Esophagus muscularis mucosa (tissue), 4 donors: Measurements from ENCODE around the gene NUP210. TPM values are rescaled to one million over a fixed set of nuclear protein-coding genes. Genes with fewer than 3 reads are reported as not detected.

ENCODE experiments used
- DNase-seq: peaks from one replicate; pipeline ENCODE4 v3.0.0-alpha.2; 2017; ENCODE audit errors: extremely low spot score
- H3K27ac ChIP-seq, 4 donors: fragments of 200-600 bp; sonication (generic); replicated peaks in 1 of 4; 1 replicate in 3 of 4; 2 replicates in 1 of 4; pipeline ENCODE4 v1.5.1; 2016 to 2019; ENCODE audit warnings: mild to moderate bottlenecking in 1 of 4
- H3K27me3 ChIP-seq, 4 donors: fragments of 200-600 bp; sonication (generic); one replicate each; pipeline versions ENCODE4 v1.5.1 to v1.6.0; 2016 to 2019
- H3K36me3 ChIP-seq, 4 donors: fragments of 200-600 bp; sonication (generic); one replicate each; pipeline ENCODE4 v1.5.1; 2016 to 2019
- H3K4me1 ChIP-seq, 4 donors: fragments of 200-600 bp; sonication (generic); one replicate each; pipeline ENCODE4 v1.5.1; 2016 to 2019
- H3K4me3 ChIP-seq, 4 donors: fragments of 200-600 bp; sonication (generic); 1 replicate in 2 of 4; 2 replicates in 2 of 4; pipeline ENCODE4 v1.5.1; 2016 to 2019; ENCODE audit warnings: mild to moderate bottlenecking in 4 of 4, moderate library complexity in 1 of 4
- H3K9me3 ChIP-seq, 4 donors: fragments of 200-600 bp; sonication (generic); 1 replicate in 3 of 4; 2 replicates in 1 of 4; pipeline ENCODE4 v1.5.1; 2016 to 2019
- EP300 ChIP-seq: sonication (generic); formaldehyde crosslinking; IDR thresholded peaks from one replicate; pipeline ENCODE4 v1.6.1; 2017; ENCODE audit warnings: antibody characterized with exemption
- POLR2A ChIP-seq: fragments of 450-650 bp; IDR thresholded peaks from one replicate; pipeline ENCODE4 v1.6.1; 2017; ENCODE audit warnings: antibody characterized with exemption, moderate library complexity, mild to moderate bottlenecking, low read depth
- POLR2AphosphoS5 ChIP-seq, 2 donors: sonication (generic); formaldehyde crosslinking; IDR thresholded peaks; one replicate each; pipeline ENCODE4 v1.6.1; 2017; ENCODE audit warnings: antibody characterized with exemption in 2 of 2
- WGBS: methylation state at CpG from one replicate; pipeline ENCODE4 v1.1.5; 2018; 5-methylcytosine and 5-hydroxymethylcytosine counted together
- intact Hi-C: fragments of 100-400 bp; cut with DNase I; formaldehyde crosslinking; loops from one replicate; pipeline ENCODE4 v1.15.1; 2023
- total RNA-seq, 4 donors: library from RNA; depleted of rRNA; stranded (reverse); fragments of >200 nt; gene quantifications; one replicate each; pipeline versions ENCODE4 v1.1.0 to v1.2.1, GENCODE V29; 2016
- TF ChIP-seq, protein P1 (sequence below), 3 experiments: fragments of 200-600 bp in 2 of 3; fragments of 450-650 bp in 1 of 3; sonication (generic) in 2 of 3; IDR thresholded peaks; one replicate each; pipeline ENCODE4 v1.5.1; 2017 to 2019; ENCODE audit warnings: antibody characterized with exemption in 3 of 3, mild to moderate bottlenecking in 2 of 3, moderate library complexity in 1 of 3

NUP210 gene
- total RNA-seq, 4 donors from 2014 or later: 2.5 to 5.2 (median 4.2) TPM

GRCh38 chr3:13299531-13300155 lies 120.5 kb downstream of the NUP210 start:
- peaks cover 0 to 11% (median 4%) of the 10 kb centered on the region in 4 donors for H3K4me1 ChIP-seq
- TF ChIP-seq EP300 (no peak), POLR2A (no peak), POLR2AphosphoS5 (IDR thresholded peaks at IDR 0.05) (no peak)
- TF ChIP-seq, protein P1, sequence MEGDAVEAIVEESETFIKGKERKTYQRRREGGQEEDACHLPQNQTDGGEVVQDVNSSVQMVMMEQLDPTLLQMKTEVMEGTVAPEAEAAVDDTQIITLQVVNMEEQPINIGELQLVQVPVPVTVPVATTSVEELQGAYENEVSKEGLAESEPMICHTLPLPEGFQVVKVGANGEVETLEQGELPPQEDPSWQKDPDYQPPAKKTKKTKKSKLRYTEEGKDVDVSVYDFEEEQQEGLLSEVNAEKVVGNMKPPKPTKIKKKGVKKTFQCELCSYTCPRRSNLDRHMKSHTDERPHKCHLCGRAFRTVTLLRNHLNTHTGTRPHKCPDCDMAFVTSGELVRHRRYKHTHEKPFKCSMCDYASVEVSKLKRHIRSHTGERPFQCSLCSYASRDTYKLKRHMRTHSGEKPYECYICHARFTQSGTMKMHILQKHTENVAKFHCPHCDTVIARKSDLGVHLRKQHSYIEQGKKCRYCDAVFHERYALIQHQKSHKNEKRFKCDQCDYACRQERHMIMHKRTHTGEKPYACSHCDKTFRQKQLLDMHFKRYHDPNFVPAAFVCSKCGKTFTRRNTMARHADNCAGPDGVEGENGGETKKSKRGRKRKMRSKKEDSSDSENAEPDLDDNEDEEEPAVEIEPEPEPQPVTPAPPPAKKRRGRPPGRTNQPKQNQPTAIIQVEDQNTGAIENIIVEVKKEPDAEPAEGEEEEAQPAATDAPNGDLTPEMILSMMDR (IDR thresholded peaks at IDR 0.05): no peak
- H3K27me3 ChIP-seq: peaks cover 0 to 24% (median 0%) of the 10 kb centered on the region in 4 donors
- H3K9me3 ChIP-seq: no peaks in the 10 kb centered on the region
- H3K36me3 ChIP-seq: no peaks in the 10 kb centered on the region
- H3K27ac ChIP-seq: no peak overlapping the region
- WGBS: 84% methylated on average over 3 of the region's 7 CpGs
- no peak for DNase-seq
- no peak overlapping the region for H3K4me3 ChIP-seq
- intact Hi-C loops: no loop called here

DNA sequence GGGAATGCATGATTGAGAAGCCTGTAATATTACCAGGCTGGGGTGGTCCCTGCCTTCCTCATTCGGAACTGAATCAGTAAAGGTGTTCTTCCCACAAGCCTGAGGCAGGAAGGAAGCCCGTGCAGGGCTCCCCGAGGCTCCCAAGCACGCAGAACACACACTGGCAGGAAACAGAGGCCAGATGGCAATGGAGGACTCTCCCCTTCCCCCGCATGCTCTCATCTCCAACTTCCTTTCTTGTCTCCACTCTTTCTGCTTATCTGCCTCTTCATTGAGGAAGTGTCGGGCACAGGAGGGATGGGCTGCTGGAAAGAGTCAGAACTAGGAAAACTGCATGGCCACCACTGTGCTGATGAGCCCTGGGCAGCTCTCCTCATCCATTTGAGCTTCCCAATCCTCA lies 123.5 kb downstream of the NUP210 start:
- Histone ChIP-seq H3K27ac (no peak overlapping the region), H3K27me3 (peaks cover 0 to 42% (median 0%) of the 10 kb centered on the region in 4 donors), H3K4me1 (peaks cover 0 to 8% (median 3%) of the 10 kb centered on the region in 4 donors), H3K4me3 (no peak overlapping the region), H3K9me3 (no peaks in the 10 kb centered on the region), H3K36me3 (no peaks in the 10 kb centered on the region)
- DNase-seq: no peak
- TF ChIP-seq EP300: no peak
- no peak for TF ChIP-seq POLR2A
- no peak for TF ChIP-seq POLR2AphosphoS5 (IDR thresholded peaks at IDR 0.05)
- TF ChIP-seq, protein P1 (IDR thresholded peaks at IDR 0.05): no peak
- intact Hi-C loops: no loop called here
- WGBS: 14% methylated on average over 6 of the region's 6 CpGs

- no peak for DNase-seq
- H3K36me3 ChIP-seq: no peaks in the 10 kb centered on the region
- WGBS: 84% methylated on average over 16 of the region's 18 CpGs
- H3K27ac ChIP-seq: no peak overlapping the region
- intact Hi-C loops: no loop called here
- H3K4me1 ChIP-seq: no peaks in the 10 kb centered on the region
- H3K4me3 ChIP-seq: no peak overlapping the region
- H3K9me3 ChIP-seq: no peaks in the 10 kb centered on the region
- peaks cover 0 to 44% (median 0%) of the 10 kb centered on the region in 4 donors for H3K27me3 ChIP-seq
- TF ChIP-seq EP300 (no peak), POLR2AphosphoS5 (IDR thresholded peaks at IDR 0.05) (no peak), POLR2A (no peak)
- TF ChIP-seq, protein P1 (IDR thresholded peaks at IDR 0.05): no peak
These were observed 125.4 kb downstream of the NUP210 start for GRCh38 chr3:13294442-13295351.

GRCh38 chr3:13292375-13292774 lies 127.7 kb downstream of the NUP210 start:
- intact Hi-C loops: no loop called here
- H3K36me3 ChIP-seq: no peaks in the 10 kb centered on the region
- no peaks in the 10 kb centered on the region for H3K4me1 ChIP-seq
- no peaks in the 10 kb centered on the region for H3K9me3 ChIP-seq
- 70% methylated on average over 3 of the region's 3 CpGs for WGBS
- no peak overlapping the region for H3K4me3 ChIP-seq
- no peak overlapping the region for H3K27ac ChIP-seq
- H3K27me3 ChIP-seq: peaks cover 0 to 50% (median 0%) of the 10 kb centered on the region in 4 donors
- no peak for DNase-seq
- TF ChIP-seq POLR2AphosphoS5 (IDR thresholded peaks at IDR 0.05) (no peak), EP300 (no peak), POLR2A (no peak)
- TF ChIP-seq, protein P1 (IDR thresholded peaks at IDR 0.05): no peak
